ENCODE measurements around the gene INSYN2B.
A peak's percentile ranks its signal among the peaks of the same experiment; 100 is the strongest.

The INSYN2B gene

GRCh38 chr5:169950333-169950732 lies 30.0 kb downstream of the INSYN2B start:
- Histone ChIP-seq H3K27me3 (ENCODE audit: control insufficient read depth, insufficient read depth, low read length) (no peaks in the 10 kb centered on the region), H3K27ac (ENCODE audit: low read depth, low read length) (no peak overlapping the region), H3K9ac (ENCODE audit: low read depth, low read length) (no peak overlapping the region), H3K36me3 (ENCODE audit: control insufficient read depth, insufficient read depth, low read length) (no peaks in the 10 kb centered on the region), H3K4me1 (ENCODE audit: control insufficient read depth, insufficient read depth, low read length) (peaks cover 8% of the 10 kb centered on the region), H3K9me3 (ENCODE audit: control insufficient read depth, insufficient read depth, low read length) (no peaks in the 10 kb centered on the region), H3K4me3 (ENCODE audit: low read depth, low read length) (no peak overlapping the region)

GRCh38 chr5:169946743-169947295 lies 33.5 kb downstream of the INSYN2B start:
- no peaks in the 10 kb centered on the region for H3K27me3 ChIP-seq (ENCODE audit: control insufficient read depth, insufficient read depth, low read length)
- H3K9ac ChIP-seq (ENCODE audit: low read depth, low read length), result no peak overlapping the region
- H3K36me3 ChIP-seq (ENCODE audit: control insufficient read depth, insufficient read depth, low read length), result no peaks in the 10 kb centered on the region
- H3K9me3 ChIP-seq (ENCODE audit: control insufficient read depth, insufficient read depth, low read length), result no peaks in the 10 kb centered on the region
- H3K4me3 ChIP-seq (ENCODE audit: low read depth, low read length), result no peak overlapping the region
- no peak overlapping the region for H3K27ac ChIP-seq (ENCODE audit: low read depth, low read length)
- H3K4me1 ChIP-seq (ENCODE audit: control insufficient read depth, insufficient read depth, low read length), result peaks cover 8% of the 10 kb centered on the region

GRCh38 chr5:169945831-169946261 lies 34.4 kb downstream of the INSYN2B start:
- H3K27ac ChIP-seq (ENCODE audit: low read depth, low read length), result peak overlapping the region; percentile 57
- H3K4me3 ChIP-seq (ENCODE audit: low read depth, low read length), result no peak overlapping the region
- H3K9me3 ChIP-seq (ENCODE audit: control insufficient read depth, insufficient read depth, low read length), result no peaks in the 10 kb centered on the region
- no peaks in the 10 kb centered on the region for H3K27me3 ChIP-seq (ENCODE audit: control insufficient read depth, insufficient read depth, low read length)
- no peaks in the 10 kb centered on the region for H3K36me3 ChIP-seq (ENCODE audit: control insufficient read depth, insufficient read depth, low read length)
- H3K9ac ChIP-seq (ENCODE audit: low read depth, low read length), result no peak overlapping the region
- peaks cover 8% of the 10 kb centered on the region for H3K4me1 ChIP-seq (ENCODE audit: control insufficient read depth, insufficient read depth, low read length)

- no peaks in the 10 kb centered on the region for H3K27me3 ChIP-seq (ENCODE audit: control insufficient read depth, insufficient read depth, low read length)
- H3K27ac ChIP-seq (ENCODE audit: low read depth, low read length), result peak overlapping the region; percentile 57
- H3K36me3 ChIP-seq (ENCODE audit: control insufficient read depth, insufficient read depth, low read length), result no peaks in the 10 kb centered on the region
- H3K4me1 ChIP-seq (ENCODE audit: control insufficient read depth, insufficient read depth, low read length), result peaks cover 8% of the 10 kb centered on the region
- no peaks in the 10 kb centered on the region for H3K9me3 ChIP-seq (ENCODE audit: control insufficient read depth, insufficient read depth, low read length)
- H3K4me3 ChIP-seq (ENCODE audit: low read depth, low read length), result no peak overlapping the region
- H3K9ac ChIP-seq (ENCODE audit: low read depth, low read length), result no peak overlapping the region
These were observed 35.2 kb downstream of the INSYN2B start for GRCh38 chr5:169944922-169945680.

- Histone ChIP-seq H3K9me3 (ENCODE audit: control insufficient read depth, insufficient read depth, low read length) (no peaks in the 10 kb centered on the region), H3K9ac (ENCODE audit: low read depth, low read length) (no peak overlapping the region), H3K27ac (ENCODE audit: low read depth, low read length) (no peak overlapping the region), H3K27me3 (ENCODE audit: control insufficient read depth, insufficient read depth, low read length) (no peaks in the 10 kb centered on the region), H3K36me3 (ENCODE audit: control insufficient read depth, insufficient read depth, low read length) (no peaks in the 10 kb centered on the region), H3K4me1 (ENCODE audit: control insufficient read depth, insufficient read depth, low read length) (peaks cover 8% of the 10 kb centered on the region), H3K4me3 (ENCODE audit: low read depth, low read length) (no peak overlapping the region)
These were observed 36.2 kb downstream of the INSYN2B start for GRCh38 chr5:169944115-169944514.

GRCh38 chr5:169943026-169943425 lies 37.3 kb downstream of the INSYN2B start:
- Histone ChIP-seq H3K9ac (ENCODE audit: low read depth, low read length) (no peak overlapping the region), H3K27ac (ENCODE audit: low read depth, low read length) (no peak overlapping the region), H3K36me3 (ENCODE audit: control insufficient read depth, insufficient read depth, low read length) (no peaks in the 10 kb centered on the region), H3K4me3 (ENCODE audit: low read depth, low read length) (no peak overlapping the region), H3K27me3 (ENCODE audit: control insufficient read depth, insufficient read depth, low read length) (no peaks in the 10 kb centered on the region), H3K9me3 (ENCODE audit: control insufficient read depth, insufficient read depth, low read length) (no peaks in the 10 kb centered on the region), H3K4me1 (ENCODE audit: control insufficient read depth, insufficient read depth, low read length) (peaks cover 8% of the 10 kb centered on the region)

GRCh38 chr5:169942181-169942580 lies 38.1 kb downstream of the INSYN2B start:
- Histone ChIP-seq H3K9ac (ENCODE audit: low read depth, low read length) (no peak overlapping the region), H3K27ac (ENCODE audit: low read depth, low read length) (no peak overlapping the region), H3K36me3 (ENCODE audit: control insufficient read depth, insufficient read depth, low read length) (no peaks in the 10 kb centered on the region), H3K4me1 (ENCODE audit: control insufficient read depth, insufficient read depth, low read length) (peaks cover 8% of the 10 kb centered on the region), H3K27me3 (ENCODE audit: control insufficient read depth, insufficient read depth, low read length) (no peaks in the 10 kb centered on the region), H3K9me3 (ENCODE audit: control insufficient read depth, insufficient read depth, low read length) (no peaks in the 10 kb centered on the region), H3K4me3 (ENCODE audit: low read depth, low read length) (no peak overlapping the region)

GRCh38 chr5:169941542-169941941 lies 38.8 kb downstream of the INSYN2B start:
- H3K27ac ChIP-seq (ENCODE audit: low read depth, low read length), result no peak overlapping the region
- no peaks in the 10 kb centered on the region for H3K27me3 ChIP-seq (ENCODE audit: control insufficient read depth, insufficient read depth, low read length)
- no peak overlapping the region for H3K4me3 ChIP-seq (ENCODE audit: low read depth, low read length)
- H3K9ac ChIP-seq (ENCODE audit: low read depth, low read length), result no peak overlapping the region
- no peaks in the 10 kb centered on the region for H3K9me3 ChIP-seq (ENCODE audit: control insufficient read depth, insufficient read depth, low read length)
- H3K4me1 ChIP-seq (ENCODE audit: control insufficient read depth, insufficient read depth, low read length), result peaks cover 8% of the 10 kb centered on the region
- no peaks in the 10 kb centered on the region for H3K36me3 ChIP-seq (ENCODE audit: control insufficient read depth, insufficient read depth, low read length)

GRCh38 chr5:169939731-169940130 lies 40.6 kb downstream of the INSYN2B start:
- no peak overlapping the region for H3K9ac ChIP-seq (ENCODE audit: low read depth, low read length)

GRCh38 chr5:169938439-169938838 lies 41.9 kb downstream of the INSYN2B start:
- Histone ChIP-seq H3K27me3 (ENCODE audit: control insufficient read depth, insufficient read depth, low read length) (no peaks in the 10 kb centered on the region), H3K36me3 (ENCODE audit: control insufficient read depth, insufficient read depth, low read length) (no peaks in the 10 kb centered on the region), H3K4me3 (ENCODE audit: low read depth, low read length) (no peak overlapping the region), H3K9me3 (ENCODE audit: control insufficient read depth, insufficient read depth, low read length) (no peaks in the 10 kb centered on the region), H3K9ac (ENCODE audit: low read depth, low read length) (no peak overlapping the region), H3K27ac (ENCODE audit: low read depth, low read length) (no peak overlapping the region), H3K4me1 (ENCODE audit: control insufficient read depth, insufficient read depth, low read length) (no peaks in the 10 kb centered on the region)

More at GRCh38 chr5:169939731-169940130, 40.6 kb downstream of the INSYN2B start:
- no peaks in the 10 kb centered on the region for H3K27me3 ChIP-seq (ENCODE audit: control insufficient read depth, insufficient read depth, low read length)
- H3K27ac ChIP-seq (ENCODE audit: low read depth, low read length), result no peak overlapping the region
- no peaks in the 10 kb centered on the region for H3K36me3 ChIP-seq (ENCODE audit: control insufficient read depth, insufficient read depth, low read length)
- H3K9me3 ChIP-seq (ENCODE audit: control insufficient read depth, insufficient read depth, low read length), result no peaks in the 10 kb centered on the region
- no peak overlapping the region for H3K4me3 ChIP-seq (ENCODE audit: low read depth, low read length)
- H3K4me1 ChIP-seq (ENCODE audit: control insufficient read depth, insufficient read depth, low read length), result no peaks in the 10 kb centered on the region

GRCh38 chr5:169935762-169936161 lies 44.5 kb downstream of the INSYN2B start:
- no peaks in the 10 kb centered on the region for H3K9me3 ChIP-seq (ENCODE audit: control insufficient read depth, insufficient read depth, low read length)
- no peak overlapping the region for H3K4me3 ChIP-seq (ENCODE audit: low read depth, low read length)
- no peak overlapping the region for H3K27ac ChIP-seq (ENCODE audit: low read depth, low read length)
- H3K36me3 ChIP-seq (ENCODE audit: control insufficient read depth, insufficient read depth, low read length), result no peaks in the 10 kb centered on the region
- no peak overlapping the region for H3K9ac ChIP-seq (ENCODE audit: low read depth, low read length)
- H3K4me1 ChIP-seq (ENCODE audit: control insufficient read depth, insufficient read depth, low read length), result no peaks in the 10 kb centered on the region
- H3K27me3 ChIP-seq (ENCODE audit: control insufficient read depth, insufficient read depth, low read length), result no peaks in the 10 kb centered on the region
